ENCODE measurements around the gene TANC2. TPM values are rescaled to one million over a fixed set of nuclear protein-coding genes. Genes with fewer than 3 reads are reported as not detected.

The TANC2 gene
- total RNA-seq, 1 donor from 2014 or later: 6.6 TPM

GRCh38 chr17:62996221-62996620, 30.2 kb downstream of the TANC2 start:
- intact Hi-C loops (cut with micrococcal nuclease): no loop called here
- DNase-seq (no peak), ATAC-seq (no peak)

GRCh38 chr17:62998166-62998565, 32.1 kb downstream of the TANC2 start:
- ATAC-seq (no peak), DNase-seq (no peak)
- intact Hi-C loops (cut with micrococcal nuclease): no loop called here

GRCh38 chr17:62998665-62999393, 32.8 kb downstream of the TANC2 start:
- DNase-seq: no peak
- intact Hi-C loops (cut with micrococcal nuclease): no loop called here
- no peak for ATAC-seq

DNA sequence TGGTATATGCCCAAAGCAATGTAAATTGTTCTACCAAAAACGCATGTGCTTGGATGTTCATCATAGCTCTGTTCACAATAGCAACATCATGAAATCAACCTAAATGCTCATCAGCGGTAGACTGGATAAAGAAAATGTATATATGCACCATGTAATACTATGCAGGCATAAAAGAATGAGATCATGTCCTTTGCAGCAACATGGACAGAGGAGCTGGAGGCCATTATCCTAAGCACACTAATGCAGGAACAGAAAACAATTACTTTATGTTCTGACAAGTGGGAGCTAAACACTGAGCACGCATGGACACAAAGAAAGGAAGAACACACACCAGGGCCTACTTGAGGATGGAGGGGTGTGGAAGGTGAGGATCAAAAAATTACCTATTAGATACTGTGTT, 33.7 kb downstream of the TANC2 start:
- no peak for DNase-seq
- intact Hi-C loops (cut with micrococcal nuclease): no loop called here
- ATAC-seq: no peak

- DNase-seq (no peak), ATAC-seq (no peak)
- intact Hi-C loops (cut with micrococcal nuclease): no loop called here
These were observed 35.8 kb downstream of the TANC2 start for GRCh38 chr17:63001689-63002394.

DNA sequence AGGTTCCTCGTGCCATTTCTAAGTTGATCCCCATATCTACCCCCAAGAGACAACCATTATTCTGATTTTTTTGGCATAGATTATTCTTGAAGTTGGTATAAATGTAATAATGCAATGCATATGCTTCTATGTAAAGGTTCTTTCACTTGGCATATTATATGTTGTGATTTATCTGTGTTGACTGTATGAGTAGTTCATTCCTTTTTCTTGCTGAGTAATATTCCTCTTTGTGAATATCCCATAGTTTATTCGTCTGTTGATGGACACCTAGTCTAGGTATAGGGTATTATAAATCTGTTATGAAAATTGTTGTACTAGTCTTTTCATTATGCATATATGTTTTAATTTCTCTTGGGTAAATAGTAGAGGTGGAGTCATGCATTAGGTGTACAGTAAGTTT, 36.6 kb downstream of the TANC2 start:
- DNase-seq (no peak), ATAC-seq (no peak)
- intact Hi-C loops (cut with micrococcal nuclease): no loop called here

- DNase-seq (no peak), ATAC-seq (no peak)
- intact Hi-C loops (cut with micrococcal nuclease): no loop called here
These were observed 49.8 kb downstream of the TANC2 start for GRCh38 chr17:63015824-63016223.

Small RNA genes within 50 kb of the gene (microRNA-seq; reads per million reads assigned to microRNA genes)
- not detected for gene MIR633 (ENCODE audit: borderline number of aligned reads)

Other genes with a start within 250 kb of the TANC2 start
- not detected for gene MARCHF10, start 157.9 kb upstream of the TANC2 start, total RNA-seq

Data from left ventricle myocardium superior (tissue), 1 donor.